GM04504 (cell line): ENCODE data around the gene NRXN3.

Source experiments
- DNase-seq: peaks from one replicate; pipeline ENCODE4 v3.0.0-alpha.2; 2012; ENCODE audit warnings: low read depth

NRXN3 gene

GRCh38 chr14:78242086-78242485, 71.9 kb downstream of the NRXN3 start:
- no peak for DNase-seq

- no peak for DNase-seq
Measured at GRCh38 chr14:78243187-78243586, 73.0 kb downstream of the NRXN3 start.

- no peak for DNase-seq
Measured at GRCh38 chr14:78245238-78245637, 75.1 kb downstream of the NRXN3 start.

GRCh38 chr14:78248501-78249090, 78.4 kb downstream of the NRXN3 start:
- DNase-seq = no peak

GRCh38 chr14:78251308-78251707, 81.1 kb downstream of the NRXN3 start:
- no peak for DNase-seq

GRCh38 chr14:78253986-78254385, 83.8 kb downstream of the NRXN3 start:
- no peak for DNase-seq

- no peak for DNase-seq
Measured at GRCh38 chr14:78254911-78255461, 84.8 kb downstream of the NRXN3 start.

- no peak for DNase-seq
Measured at GRCh38 chr14:78259831-78260230, 89.7 kb downstream of the NRXN3 start.

- no peak for DNase-seq
Measured at GRCh38 chr14:78278464-78279250, 108.5 kb downstream of the NRXN3 start.

- no peak for DNase-seq
Measured at GRCh38 chr14:78282437-78282836, 112.3 kb downstream of the NRXN3 start.

- no peak for DNase-seq
Measured at GRCh38 chr14:78286210-78286609, 116.0 kb downstream of the NRXN3 start.

GRCh38 chr14:78292003-78292402, 121.8 kb downstream of the NRXN3 start:
- DNase-seq = no peak

- no peak for DNase-seq
Measured at GRCh38 chr14:78297858-78298257, 127.7 kb downstream of the NRXN3 start.

- no peak for DNase-seq
Measured at GRCh38 chr14:78298298-78298697, 128.1 kb downstream of the NRXN3 start.

GRCh38 chr14:78302841-78303240, 132.7 kb downstream of the NRXN3 start:
- no peak for DNase-seq

- no peak for DNase-seq
Measured at GRCh38 chr14:78307671-78308070, 137.5 kb downstream of the NRXN3 start.

- no peak for DNase-seq
Measured at GRCh38 chr14:78308079-78308478, 137.9 kb downstream of the NRXN3 start.

GRCh38 chr14:78310272-78310671, 140.1 kb downstream of the NRXN3 start:
- DNase-seq = no peak

GRCh38 chr14:78313499-78313898, 143.3 kb downstream of the NRXN3 start:
- DNase-seq = no peak

GRCh38 chr14:78314484-78314883, 144.3 kb downstream of the NRXN3 start:
- DNase-seq = no peak

GRCh38 chr14:78316052-78316451, 145.9 kb downstream of the NRXN3 start:
- no peak for DNase-seq

GRCh38 chr14:78316786-78317185, 146.6 kb downstream of the NRXN3 start:
- no peak for DNase-seq

- no peak for DNase-seq
Measured at GRCh38 chr14:78319406-78319805, 149.2 kb downstream of the NRXN3 start.
